HEK293T (cell line): Measurements from ENCODE around the gene NXNL1.
A peak's percentile ranks its signal among the peaks of the same experiment; 100 is the strongest.

Source experiments
- CTCF ChIA-PET: fragments of 350-600 bp; formaldehyde crosslinking; extraction: SDS; loops from one replicate; lab custom pipeline; 2021; ENCODE audit warnings: antibody characterized with exemption, inconsistent platforms; lab: Yijun Ruan, JAX
- POLR2A ChIA-PET: fragments of 350-600 bp; formaldehyde crosslinking; extraction: SDS; loops from one replicate; lab custom pipeline; 2020; ENCODE audit warnings: antibody characterized with exemption, inconsistent platforms; lab: Yijun Ruan, JAX
- DNase-seq: peaks from one replicate; pipeline ENCODE4 v3.0.0; 2012; ENCODE audit warnings: mixed read lengths; ENCODE audit errors: extremely low spot score
- ARNT ChIP-seq: fragments of 450-650 bp; IDR thresholded peaks from 2 replicates; pipeline ENCODE4 v1.6.1; 2017; ENCODE audit warnings: mild to moderate bottlenecking
- BHLHE40 ChIP-seq: fragments of 450-650 bp; IDR thresholded peaks from 2 replicates; pipeline ENCODE4 v1.6.1; 2016; ENCODE audit warnings: mild to moderate bottlenecking, moderate library complexity, borderline replicate concordance
- CTBP1 ChIP-seq: fragments of 450-650 bp; IDR thresholded peaks from 2 replicates; pipeline ENCODE4 v1.6.1; 2016; ENCODE audit warnings: borderline replicate concordance
- ELF4 ChIP-seq: fragments of 450-650 bp; IDR thresholded peaks from 2 replicates; pipeline ENCODE4 v1.6.1; 2017; ENCODE audit warnings: antibody characterized with exemption
- FOXA1 ChIP-seq: fragments of 450-650 bp; IDR thresholded peaks from 2 replicates; pipeline ENCODE4 v1.6.1; 2016; ENCODE audit warnings: mild to moderate bottlenecking
- FOXK2 ChIP-seq: fragments of 450-650 bp; IDR thresholded peaks from 2 replicates; pipeline ENCODE4 v1.6.1; 2016; ENCODE audit warnings: mild to moderate bottlenecking
- FOXM1 ChIP-seq: fragments of 450-650 bp; IDR thresholded peaks from 2 replicates; pipeline ENCODE4 v1.6.1; 2017; ENCODE audit warnings: mild to moderate bottlenecking, borderline replicate concordance
- HDGF ChIP-seq: fragments of 450-650 bp; IDR thresholded peaks from 2 replicates; pipeline ENCODE4 v1.6.1; 2017; ENCODE audit warnings: antibody characterized with exemption, borderline replicate concordance
- L3MBTL2 ChIP-seq: fragments of 450-650 bp; conservative IDR thresholded peaks from 2 replicates; pipeline ENCODE4 v1.6.1; 2016; ENCODE audit warnings: mild to moderate bottlenecking
- LEF1 ChIP-seq: fragments of 450-650 bp; IDR thresholded peaks from 2 replicates; pipeline ENCODE4 v1.6.1; 2017; ENCODE audit warnings: mild to moderate bottlenecking, borderline replicate concordance
- NFRKB ChIP-seq: fragments of 450-650 bp; IDR thresholded peaks from 2 replicates; pipeline ENCODE4 v1.6.1; 2016; ENCODE audit warnings: mild to moderate bottlenecking, moderate library complexity
- PKNOX1 ChIP-seq: fragments of 450-650 bp; IDR thresholded peaks from 2 replicates; pipeline ENCODE4 v1.6.1; 2016
- SP1 ChIP-seq: fragments of 450-650 bp; IDR thresholded peaks from 2 replicates; pipeline ENCODE4 v1.6.1; 2017
- SUZ12 ChIP-seq: fragments of 450-650 bp; IDR thresholded peaks from 2 replicates; pipeline ENCODE4 v1.6.1; 2016; ENCODE audit warnings: mild to moderate bottlenecking
- TARDBP ChIP-seq: fragments of 450-650 bp; IDR thresholded peaks from 2 replicates; pipeline ENCODE4 v1.6.1; 2016
- ZNF384 ChIP-seq: fragments of 450-650 bp; IDR thresholded peaks from 2 replicates; pipeline ENCODE4 v1.6.1; 2016

The NXNL1 gene

GRCh38 chr19:17488593-17489391 is 28.1 kb upstream of the NXNL1 start:
- ChIA-PET POLR2A (interaction anchor here (1.2 to 1.4 kb wide), 2 partner anchors 22 to 486 kb away, joined by 3 to 5 read pairs; partner anchors contain the start of gene PGLS), CTCF (interaction anchor here (0.6 kb wide), 2 partner anchors 31 to 131 kb away, joined by 3 read pairs; no protein-coding TSS in a partner anchor)
- peak; percentile 92 for DNase-seq
- no peak for TF ChIP-seq TARDBP
- peak; percentile 83 for TF ChIP-seq L3MBTL2

- no peak for DNase-seq
- TF ChIP-seq FOXA1 (no peak), SP1 (no peak), HDGF (no peak), CTBP1 (no peak)
- CTCF ChIA-PET = interaction anchor here (0.6 to 1.2 kb wide), 3 partner anchors 9 to 199 kb away, joined by 3 to 4 read pairs (median 3); no protein-coding TSS in a partner anchor
- POLR2A ChIA-PET = interaction anchor here (1.2 to 1.4 kb wide), 2 partner anchors 24 to 487 kb away, joined by 3 to 5 read pairs; partner anchors contain the start of gene PGLS
Measured at GRCh38 chr19:17487284-17488121, 26.8 kb upstream of the NXNL1 start.

GRCh38 chr19:17486545-17487240 is 26.0 kb upstream of the NXNL1 start:
- POLR2A ChIA-PET = interaction anchor here (1.4 kb wide), 1 partner anchor 25 kb away, joined by 5 read pairs; the partner anchor contains the start of gene PGLS
- TF ChIP-seq L3MBTL2 (no peak), CTBP1 (no peak), PKNOX1 (no peak), LEF1 (no peak), BHLHE40 (no peak), ZNF384 (no peak), NFRKB (no peak), FOXK2 (no peak), SUZ12 (no peak), FOXA1 (no peak), SP1 (no peak), ELF4 (no peak), TARDBP (no peak), HDGF (no peak)
- CTCF ChIA-PET = interaction anchor here (1.2 kb wide), 1 partner anchor 9 kb away, joined by 4 read pairs; no protein-coding TSS in a partner anchor
- DNase-seq = no peak

GRCh38 chr19:17484520-17485185 is 23.9 kb upstream of the NXNL1 start:
- DNase-seq = no peak
- ChIA-PET POLR2A (no interaction called here), CTCF (interaction anchor here (0.6 to 1.4 kb wide), 2 partner anchors 12 to 59 kb away, joined by 3 to 5 read pairs; no protein-coding TSS in a partner anchor)
- TF ChIP-seq L3MBTL2 (no peak), ARNT (no peak), ZNF384 (no peak), FOXM1 (no peak), ELF4 (no peak), BHLHE40 (no peak), LEF1 (no peak), FOXK2 (no peak), TARDBP (no peak), HDGF (no peak), FOXA1 (no peak), CTBP1 (no peak), SP1 (no peak), NFRKB (no peak), PKNOX1 (no peak), SUZ12 (no peak)

- ChIA-PET POLR2A (no interaction called here), CTCF (no interaction called here)
- TF ChIP-seq SUZ12 (no peak), FOXA1 (no peak), ELF4 (no peak), LEF1 (no peak), NFRKB (no peak), ZNF384 (no peak), BHLHE40 (no peak), L3MBTL2 (no peak), CTBP1 (no peak), SP1 (no peak), HDGF (no peak), ARNT (no peak), TARDBP (no peak)
- no peak for DNase-seq
Measured at GRCh38 chr19:17483605-17484002, 22.9 kb upstream of the NXNL1 start.
